Measurements from ENCODE around the gene LTV1. TPM values are rescaled to one million over a fixed set of nuclear protein-coding genes. Genes with fewer than 3 reads are reported as not detected.

Gene LTV1
- total and polyA plus RNA-seq, 9 of the 15 experiments (the other 6 are each of a cell fraction or from before 2014, with no cell fraction given): 57.9 to 162 (median 119) TPM

DNA sequence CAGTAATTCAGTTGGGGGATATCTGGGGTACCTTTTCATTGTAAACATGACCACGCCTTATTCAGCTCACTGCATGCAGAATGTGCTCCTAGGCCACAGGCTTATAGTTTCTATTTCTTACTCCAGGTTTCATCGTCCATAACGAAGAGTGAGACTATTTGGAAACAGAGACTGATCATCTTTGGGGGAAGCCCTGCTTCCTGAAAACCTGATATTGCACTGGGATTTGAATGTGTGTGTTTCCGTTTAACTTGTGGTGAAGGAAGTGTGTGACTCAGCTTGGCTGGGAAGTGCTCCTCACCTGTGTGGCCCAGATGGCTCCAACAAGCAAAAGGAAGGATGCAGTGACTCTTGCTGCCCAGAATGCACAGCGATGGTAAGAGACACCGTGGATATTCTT is 19.6 kb upstream of the LTV1 start (continued):
- TF ChIP-seq MBD2 (IDR thresholded peaks at IDR 0.05; ENCODE audit: borderline replicate concordance, low read depth) (no peak), EP300 (IDR thresholded peaks at IDR 0.05; ENCODE audit: low read length) (peak; percentile 26; the same call in 1 of the 2 replicates), WHSC1 (IDR thresholded peaks at IDR 0.05; ENCODE audit: low read length) (no peak)
- TF ChIP-seq, protein P1, sequence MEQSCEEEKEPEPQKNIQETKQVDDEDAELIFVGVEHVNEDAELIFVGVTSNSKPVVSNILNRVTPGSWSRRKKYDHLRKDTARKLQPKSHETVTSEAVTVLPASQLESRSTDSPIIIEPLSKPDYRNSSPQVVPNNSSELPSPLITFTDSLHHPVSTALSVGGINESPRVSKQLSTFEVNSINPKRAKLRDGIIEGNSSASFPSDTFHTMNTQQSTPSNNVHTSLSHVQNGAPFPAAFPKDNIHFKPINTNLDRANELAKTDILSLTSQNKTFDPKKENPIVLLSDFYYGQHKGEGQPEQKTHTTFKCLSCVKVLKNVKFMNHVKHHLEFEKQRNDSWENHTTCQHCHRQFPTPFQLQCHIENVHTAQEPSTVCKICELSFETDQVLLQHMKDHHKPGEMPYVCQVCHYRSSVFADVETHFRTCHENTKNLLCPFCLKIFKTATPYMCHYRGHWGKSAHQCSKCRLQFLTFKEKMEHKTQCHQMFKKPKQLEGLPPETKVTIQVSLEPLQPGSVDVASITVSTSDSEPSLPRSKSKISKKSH (CRISPR knock-in tag; IDR thresholded peaks at IDR 0.05): no peak

DNA sequence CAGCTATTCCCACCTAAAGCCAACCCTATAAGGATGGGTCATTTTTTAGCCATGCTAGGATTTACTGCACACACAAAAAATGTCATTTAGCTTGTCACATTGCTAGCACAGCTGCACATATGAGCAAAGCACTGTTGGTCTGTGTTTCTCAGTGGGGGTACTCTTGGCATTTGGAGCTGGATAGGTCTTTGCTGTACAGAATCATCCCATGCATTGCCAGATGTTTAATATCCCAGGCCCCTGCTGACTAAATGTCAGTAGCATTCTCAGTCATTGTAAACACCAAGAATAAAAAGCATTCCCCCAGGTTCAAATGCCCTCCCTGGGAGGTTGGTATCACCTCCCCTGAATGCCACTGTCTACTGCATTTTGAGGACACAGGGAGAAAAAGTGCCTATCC is 14.6 kb upstream of the LTV1 start:
- ATAC-seq: no peak
- H3K36me3 ChIP-seq (ENCODE audit: control insufficient read depth, insufficient read depth, low read length): no peaks in the 10 kb centered on the region
- H4K20me1 ChIP-seq (replicated peaks; ENCODE audit: control insufficient read depth, insufficient read depth, low read length): no peaks in the 10 kb centered on the region
- in situ Hi-C loops (cut with MboI) (no loop called here), intact Hi-C loops (cut with micrococcal nuclease) (no loop called here)
- no peak overlapping the region for H3K4me3 ChIP-seq
- H3K9me1 ChIP-seq (ENCODE audit: control insufficient read depth, insufficient read depth, low read length): no peaks in the 10 kb centered on the region
- H2AFZ ChIP-seq (ENCODE audit: low read depth, low read length): no peak overlapping the region
- H3K4me1 ChIP-seq (replicated peaks in 1 of 2; ENCODE audit: control insufficient read depth in 2 of 2, insufficient read depth in 2 of 2, low read length in 2 of 2): no peaks in the 10 kb centered on the region; a peak in 1 of 5 replicates
- no peak for FAIRE-seq
- no peak overlapping the region for H3K4me2 ChIP-seq (ENCODE audit: insufficient read depth, low read length)
- no peak for DNase-seq (ENCODE audit: extremely low read depth in 1 of 4, low spot score in 3 of 4)
- H3K9ac ChIP-seq (ENCODE audit: insufficient read depth in 1 of 2, low read depth in 2 of 2, low read length in 2 of 2): no peak overlapping the region
- H3K27me3 ChIP-seq (ENCODE audit: control insufficient read depth in 2 of 2, insufficient read depth in 2 of 2, low read length in 2 of 2): no peaks in the 10 kb centered on the region
- no peaks in the 10 kb centered on the region for H3K9me3 ChIP-seq (replicated peaks; ENCODE audit: control insufficient read depth, insufficient read depth, low read depth, low read length)
- no peaks in the 10 kb centered on the region for H3K79me2 ChIP-seq (ENCODE audit: control insufficient read depth, insufficient read depth, low read length)
- CTCF ChIA-PET (ENCODE audit: low intra/inter-chr PET ratio): no interaction called here
- POLR2A ChIA-PET: interaction anchor here (1.6 kb wide), 1 partner anchor 15 kb away, joined by 13 read pairs; the partner anchor contains the start of gene LTV1
- no peak overlapping the region for H3K27ac ChIP-seq (ENCODE audit: extremely low read depth, low read depth, low read length)
- TSS peak; percentile 15 for BruUV-seq (replicated peaks)
- TF ChIP-seq, protein P2, sequence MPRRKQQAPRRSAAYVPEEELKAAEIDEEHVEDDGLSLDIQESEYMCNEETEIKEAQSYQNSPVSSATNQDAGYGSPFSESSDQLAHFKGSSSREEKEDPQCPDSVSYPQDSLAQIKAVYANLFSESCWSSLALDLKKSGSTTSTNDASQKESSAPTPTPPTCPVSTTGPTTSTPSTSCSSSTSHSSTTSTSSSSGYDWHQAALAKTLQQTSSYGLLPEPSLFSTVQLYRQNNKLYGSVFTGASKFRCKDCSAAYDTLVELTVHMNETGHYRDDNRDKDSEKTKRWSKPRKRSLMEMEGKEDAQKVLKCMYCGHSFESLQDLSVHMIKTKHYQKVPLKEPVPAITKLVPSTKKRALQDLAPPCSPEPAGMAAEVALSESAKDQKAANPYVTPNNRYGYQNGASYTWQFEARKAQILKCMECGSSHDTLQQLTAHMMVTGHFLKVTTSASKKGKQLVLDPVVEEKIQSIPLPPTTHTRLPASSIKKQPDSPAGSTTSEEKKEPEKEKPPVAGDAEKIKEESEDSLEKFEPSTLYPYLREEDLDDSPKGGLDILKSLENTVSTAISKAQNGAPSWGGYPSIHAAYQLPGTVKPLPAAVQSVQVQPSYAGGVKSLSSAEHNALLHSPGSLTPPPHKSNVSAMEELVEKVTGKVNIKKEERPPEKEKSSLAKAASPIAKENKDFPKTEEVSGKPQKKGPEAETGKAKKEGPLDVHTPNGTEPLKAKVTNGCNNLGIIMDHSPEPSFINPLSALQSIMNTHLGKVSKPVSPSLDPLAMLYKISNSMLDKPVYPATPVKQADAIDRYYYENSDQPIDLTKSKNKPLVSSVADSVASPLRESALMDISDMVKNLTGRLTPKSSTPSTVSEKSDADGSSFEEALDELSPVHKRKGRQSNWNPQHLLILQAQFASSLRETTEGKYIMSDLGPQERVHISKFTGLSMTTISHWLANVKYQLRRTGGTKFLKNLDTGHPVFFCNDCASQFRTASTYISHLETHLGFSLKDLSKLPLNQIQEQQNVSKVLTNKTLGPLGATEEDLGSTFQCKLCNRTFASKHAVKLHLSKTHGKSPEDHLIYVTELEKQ (CRISPR knock-in tag; IDR thresholded peaks at IDR 0.05): no peak
- TF ChIP-seq TAF7 (tag; IDR thresholded peaks at IDR 0.05) (no peak), ZNF589 (CRISPR knock-in tag; IDR thresholded peaks at IDR 0.05; ENCODE audit: low read depth) (no peak), CEBPB (tag; IDR thresholded peaks at IDR 0.05) (no peak), YBX1 (IDR thresholded peaks at IDR 0.05) (no peak), TSC22D4 (tag; IDR thresholded peaks at IDR 0.05) (no peak), RAD21 (CRISPR knock-in tag; conservative IDR thresholded peaks at IDR 0.05 in 1 of 2, IDR thresholded peaks at IDR 0.05 in 1 of 2) (no peak)
- TF ChIP-seq, protein P3, sequence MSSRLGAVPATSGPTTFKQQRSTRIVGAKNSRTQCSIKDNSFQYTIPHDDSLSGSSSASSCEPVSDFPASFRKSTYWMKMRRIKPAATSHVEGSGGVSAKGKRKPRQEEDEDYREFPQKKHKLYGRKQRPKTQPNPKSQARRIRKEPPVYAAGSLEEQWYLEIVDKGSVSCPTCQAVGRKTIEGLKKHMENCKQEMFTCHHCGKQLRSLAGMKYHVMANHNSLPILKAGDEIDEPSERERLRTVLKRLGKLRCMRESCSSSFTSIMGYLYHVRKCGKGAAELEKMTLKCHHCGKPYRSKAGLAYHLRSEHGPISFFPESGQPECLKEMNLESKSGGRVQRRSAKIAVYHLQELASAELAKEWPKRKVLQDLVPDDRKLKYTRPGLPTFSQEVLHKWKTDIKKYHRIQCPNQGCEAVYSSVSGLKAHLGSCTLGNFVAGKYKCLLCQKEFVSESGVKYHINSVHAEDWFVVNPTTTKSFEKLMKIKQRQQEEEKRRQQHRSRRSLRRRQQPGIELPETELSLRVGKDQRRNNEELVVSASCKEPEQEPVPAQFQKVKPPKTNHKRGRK (tag; IDR thresholded peaks at IDR 0.05): no peak
